GM15510 (cell line): ENCODE data around the gene EPS8L3.

Experiments used
- POLR2A ChIP-seq: IDR thresholded peaks from 3 replicates; pipeline ENCODE4 v1.6.1; 2011; ENCODE audit warnings: borderline replicate concordance; ENCODE audit not compliant: insufficient read length; ENCODE audit errors: extremely low read depth

Gene EPS8L3

GRCh38 chr1:109762039-109762585, 1.6 kb downstream of the EPS8L3 start:
- no peak for TF ChIP-seq POLR2A

DNA sequence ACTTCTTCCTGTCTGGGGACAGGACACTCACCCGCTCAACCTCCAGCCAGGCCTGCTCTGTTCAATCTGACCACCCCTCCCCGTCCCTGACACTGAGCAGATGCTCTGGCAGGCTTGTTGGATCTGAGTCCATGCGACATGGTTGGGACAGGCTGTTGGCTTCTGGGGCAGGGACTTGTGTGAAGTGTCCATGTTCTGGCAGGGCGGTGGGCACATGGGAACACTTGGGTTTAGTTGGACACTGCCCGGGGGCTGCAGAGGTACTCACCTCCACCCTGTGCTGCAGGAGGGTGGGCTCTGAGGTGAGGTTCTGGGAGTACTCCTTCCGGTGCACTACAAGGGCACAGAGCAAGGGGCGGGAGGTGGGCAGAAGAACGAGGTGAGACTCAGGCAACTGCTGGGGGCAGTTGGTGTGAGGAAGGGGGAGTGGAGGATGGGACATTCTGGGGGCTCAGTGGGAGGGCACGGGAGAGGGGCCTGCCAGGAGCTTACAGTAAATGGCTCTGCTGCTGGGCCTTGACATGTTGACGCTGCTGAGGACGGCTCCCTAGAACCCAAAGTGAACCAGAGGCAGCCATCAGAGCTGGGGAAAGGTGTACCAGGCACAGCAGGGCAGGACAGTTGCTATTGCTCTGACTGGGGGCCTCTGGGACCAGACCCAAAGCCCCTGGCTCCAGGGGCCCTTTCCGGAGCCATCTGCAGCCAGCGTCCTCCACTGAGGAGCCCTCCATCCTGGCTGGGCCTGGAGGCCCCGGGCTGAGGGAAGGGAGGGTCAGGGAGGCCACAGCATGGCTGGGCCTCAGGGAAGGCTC, 2.3 kb downstream of the EPS8L3 start:
- no peak for TF ChIP-seq POLR2A

GRCh38 chr1:109760581-109761226, 3.0 kb downstream of the EPS8L3 start:
- no peak for TF ChIP-seq POLR2A

- TF ChIP-seq POLR2A: no peak
Measured at GRCh38 chr1:109759513-109760334, 4.0 kb downstream of the EPS8L3 start.

DNA sequence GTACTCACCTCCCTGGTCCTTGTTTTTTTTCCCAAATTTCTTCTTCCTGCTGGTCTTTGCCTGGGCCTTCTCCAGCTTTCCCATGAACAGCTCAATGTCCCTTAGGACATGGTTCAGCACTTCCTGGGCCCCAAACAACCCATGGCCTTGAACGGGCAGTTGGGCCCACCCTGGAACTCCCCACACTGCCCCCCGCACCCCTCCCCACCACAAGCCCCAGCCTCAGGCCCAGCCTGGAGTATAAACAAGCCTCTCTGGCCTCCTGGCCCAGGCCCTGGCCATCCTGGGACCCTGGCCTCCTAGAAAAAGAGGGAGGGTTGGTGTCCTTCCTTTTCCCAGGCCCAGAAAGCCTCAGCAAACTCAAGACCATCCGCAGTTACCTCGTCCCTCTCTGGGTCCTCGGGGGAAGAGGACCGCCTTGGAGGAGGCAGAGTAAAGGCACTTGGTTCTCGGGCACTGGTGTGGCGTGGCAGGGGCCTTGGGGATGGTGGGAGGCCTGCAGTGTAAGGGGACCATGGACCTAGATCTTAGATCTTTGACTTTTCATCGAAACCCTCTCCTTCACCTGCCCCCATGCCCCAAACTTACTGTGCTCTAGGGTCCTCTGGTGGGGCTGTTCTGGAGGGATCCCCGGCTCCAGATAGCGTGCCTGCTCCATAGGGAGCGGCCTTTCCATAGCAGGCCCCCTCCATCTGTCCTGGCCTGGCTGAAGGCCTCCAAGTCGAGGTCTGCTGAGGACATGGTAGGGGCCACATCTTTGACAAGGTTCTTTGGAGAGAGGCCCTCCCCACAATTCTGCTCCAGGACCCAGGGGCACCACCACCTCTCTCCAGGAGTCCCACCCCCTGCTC, 5.6 kb downstream of the EPS8L3 start:
- TF ChIP-seq POLR2A: no peak

DNA sequence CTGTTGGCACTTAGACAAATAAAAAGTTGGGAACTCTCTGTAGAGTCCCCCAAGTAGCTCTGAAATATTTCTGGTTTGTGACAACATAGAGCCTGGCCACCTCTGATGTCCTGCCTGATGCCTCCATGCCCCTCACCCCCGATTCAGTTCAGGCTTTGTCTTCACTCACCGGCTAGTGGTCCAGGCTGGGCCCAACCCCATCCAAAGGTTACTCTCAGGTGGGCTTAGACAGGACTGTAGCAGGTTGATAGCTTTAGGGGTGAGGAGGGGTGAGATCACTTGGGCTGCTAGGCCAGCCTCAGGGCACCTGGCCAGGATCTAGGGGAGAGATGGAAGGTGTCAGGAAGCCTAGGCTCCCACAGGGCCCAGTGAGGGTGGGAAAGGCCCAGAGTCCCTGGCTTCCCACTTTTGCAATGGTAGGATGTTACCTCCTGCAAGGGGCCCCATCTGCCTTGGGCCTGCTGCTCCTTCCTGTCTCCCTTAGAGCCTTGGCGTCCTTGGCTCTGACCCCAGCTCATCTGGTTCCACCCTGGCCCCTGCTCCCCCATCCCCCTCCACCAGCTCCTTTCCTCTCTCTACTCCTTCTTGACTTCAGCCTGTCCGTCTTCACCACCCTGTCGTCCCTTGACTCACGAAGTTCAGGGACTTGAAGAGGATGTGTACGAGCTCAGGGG, 6.7 kb downstream of the EPS8L3 start:
- no peak for TF ChIP-seq POLR2A

DNA sequence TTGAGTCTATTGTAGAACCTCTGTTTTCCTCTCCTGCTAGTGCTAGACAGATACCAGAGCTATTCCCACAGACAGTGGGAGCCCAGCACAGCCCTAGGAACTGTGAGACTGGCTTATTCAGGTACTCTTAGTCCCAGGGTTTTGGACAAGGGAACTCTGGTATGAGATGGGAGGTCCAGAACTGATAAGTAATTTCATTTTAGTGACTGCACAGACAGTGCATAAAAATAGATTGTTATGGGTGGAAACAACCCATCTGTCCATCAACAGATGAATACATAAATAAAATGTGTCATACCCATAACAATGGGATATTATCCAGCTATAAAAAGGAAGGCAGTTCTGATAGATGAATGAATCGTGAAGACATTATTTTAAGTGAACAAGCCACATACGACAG, 9.0 kb downstream of the EPS8L3 start:
- TF ChIP-seq POLR2A: no peak

- TF ChIP-seq POLR2A: no peak
Measured at GRCh38 chr1:109751531-109752260, 12.0 kb downstream of the EPS8L3 start.

DNA sequence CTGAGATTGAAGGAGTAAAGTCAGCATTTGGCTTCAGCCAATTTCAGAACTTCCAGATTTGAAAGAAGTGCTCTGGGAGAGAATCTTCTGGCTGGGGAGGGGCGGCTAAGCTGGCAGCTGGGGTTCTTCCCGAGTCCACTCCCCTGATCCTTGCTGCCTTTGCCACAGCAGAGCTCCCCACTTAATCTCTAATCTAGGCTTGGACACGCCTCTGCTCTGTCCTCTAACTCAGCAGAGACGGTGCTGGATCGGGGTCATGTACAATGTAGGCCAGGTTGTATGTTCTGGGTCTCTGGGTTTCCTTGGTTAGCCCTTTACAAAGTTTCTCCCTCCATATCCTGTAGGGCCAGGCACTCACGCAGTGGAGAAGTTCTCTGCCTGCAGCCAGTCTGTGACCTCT, 12.8 kb downstream of the EPS8L3 start:
- TF ChIP-seq POLR2A: no peak

DNA sequence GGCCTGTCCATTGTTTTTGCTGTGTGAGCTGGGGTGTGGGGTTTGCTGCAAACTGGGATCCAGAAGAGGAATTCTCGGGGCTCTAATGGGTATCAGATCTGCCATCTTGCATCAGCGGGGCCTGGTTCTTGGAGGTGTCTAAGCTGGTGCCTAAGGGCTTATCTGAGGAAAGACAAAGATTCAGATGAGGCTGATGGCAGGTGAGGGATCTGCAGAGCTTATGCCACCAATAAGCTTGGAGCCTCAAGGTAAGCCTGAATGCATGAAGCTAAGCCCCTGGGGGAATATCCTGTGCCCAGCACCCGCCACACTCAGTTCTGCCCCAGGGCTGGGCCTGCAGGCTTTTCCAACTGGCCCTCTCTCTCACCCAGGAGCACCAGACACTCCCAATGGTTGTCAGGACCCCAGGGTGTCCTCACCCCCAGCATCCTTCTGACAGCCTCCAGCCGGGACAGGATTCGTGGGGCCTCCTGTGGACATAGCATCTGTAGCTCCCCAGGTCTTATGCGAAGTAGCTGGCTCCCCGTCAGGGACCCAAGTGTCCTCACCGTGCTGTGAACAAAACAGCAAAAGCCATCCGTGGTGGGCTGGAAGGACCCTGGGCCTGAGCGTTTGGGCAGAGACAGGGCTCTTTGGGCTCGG, 13.4 kb downstream of the EPS8L3 start:
- TF ChIP-seq POLR2A: no peak

DNA sequence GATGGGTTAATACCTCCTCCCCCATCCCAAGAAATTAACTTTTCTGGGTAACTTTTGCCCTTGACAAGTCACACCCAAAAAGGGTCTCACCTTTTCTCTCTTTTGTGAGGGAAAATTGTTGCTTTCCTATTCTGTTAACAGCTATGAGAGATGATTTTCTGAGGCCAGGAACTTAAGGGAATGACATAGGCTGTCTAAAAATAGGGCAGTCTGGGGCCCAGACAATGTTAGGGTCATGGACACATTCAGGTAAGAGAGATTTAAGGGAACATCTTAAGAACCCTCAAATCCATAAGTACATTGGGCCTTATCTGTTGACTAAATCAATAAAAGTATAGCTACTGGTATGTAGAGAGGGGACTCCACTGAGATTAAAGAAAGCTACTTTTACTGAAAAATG, 14.5 kb downstream of the EPS8L3 start:
- no peak for TF ChIP-seq POLR2A

GRCh38 chr1:109740615-109741373, 22.9 kb downstream of the EPS8L3 start, which contains the start of gene GSTM3:
Gene GSTM3, minus strand, starts transcription at chr1:109741038. Its CDS starts 751 bp downstream, at chr1:109740287.
- no peak for TF ChIP-seq POLR2A
